ELR (cell line): ENCODE measurements around the gene POU6F1.
A peak's percentile ranks its signal among the peaks of the same experiment; 100 is the strongest.

ENCODE experiments used
- DNase-seq: peaks from one replicate; pipeline ENCODE4 v3.0.0-alpha.2; 2015; ENCODE audit warnings: low read depth

Gene POU6F1

GRCh38 chr12:51198568-51199365 is 19.1 kb downstream of the POU6F1 start:
- no peak for DNase-seq

GRCh38 chr12:51197736-51198567 is 19.9 kb downstream of the POU6F1 start:
- no peak for DNase-seq

GRCh38 chr12:51196547-51196946 is 21.3 kb downstream of the POU6F1 start:
- no peak for DNase-seq

- no peak for DNase-seq
Measured at GRCh38 chr12:51195841-51196240, 22.0 kb downstream of the POU6F1 start.

GRCh38 chr12:51192284-51192671 is 25.6 kb downstream of the POU6F1 start:
- no peak for DNase-seq

- DNase-seq = no peak
Measured at GRCh38 chr12:51191516-51192283, 26.2 kb downstream of the POU6F1 start.

- DNase-seq = no peak
Measured at GRCh38 chr12:51190820-51191219, 27.0 kb downstream of the POU6F1 start.

GRCh38 chr12:51189790-51190355 is 28.0 kb downstream of the POU6F1 start:
- DNase-seq = no peak

- DNase-seq = no peak
Measured at GRCh38 chr12:51188359-51189051, 29.4 kb downstream of the POU6F1 start.

- DNase-seq = no peak
Measured at GRCh38 chr12:51187370-51187987, 30.4 kb downstream of the POU6F1 start.

GRCh38 chr12:51186465-51187085 is 31.3 kb downstream of the POU6F1 start:
- DNase-seq = no peak

- no peak for DNase-seq
Measured at GRCh38 chr12:51185171-51185717, 32.6 kb downstream of the POU6F1 start.

GRCh38 chr12:51183816-51184215 is 34.0 kb downstream of the POU6F1 start:
- no peak for DNase-seq

- no peak for DNase-seq
Measured at GRCh38 chr12:51183349-51183748, 34.5 kb downstream of the POU6F1 start.

- DNase-seq = no peak
Measured at GRCh38 chr12:51181558-51181957, 36.3 kb downstream of the POU6F1 start.

GRCh38 chr12:51177897-51178296 is 40.0 kb downstream of the POU6F1 start:
- DNase-seq = no peak

- no peak for DNase-seq
Measured at GRCh38 chr12:51174501-51174900, 43.4 kb downstream of the POU6F1 start.

- peak; percentile 97 for DNase-seq
Measured at GRCh38 chr12:51172515-51173431, 45.1 kb downstream of the POU6F1 start, which contains the start of gene TFCP2. TFCP2 (minus strand) TSS chr12:51173135; CDS start chr12:51172422, 713 bp downstream.

GRCh38 chr12:51171884-51172514 is 45.9 kb downstream of the POU6F1 start:
- DNase-seq = peak; percentile 47
